ENCODE measurements around the gene LMTK3.

- TF ChIP-seq MAFK (IDR thresholded peaks at IDR 0.05; ENCODE audit: low read length), result no peak
- TF ChIP-seq YY1 (IDR thresholded peaks at IDR 0.05; ENCODE audit: borderline replicate concordance in 1 of 3, control insufficient read depth in 1 of 3, extremely low read depth in 1 of 3, insufficient read depth in 3 of 3, insufficient read length in 1 of 3, insufficient replicate concordance in 2 of 3, low read depth in 1 of 3, low read length in 2 of 3), result no peak
- TF ChIP-seq EP300 (IDR thresholded peaks at IDR 0.05; ENCODE audit: low read length), result no peak
- no peak for TF ChIP-seq CTCF (IDR thresholded peaks at IDR 0.05 in 2 of 3, conservative IDR thresholded peaks at IDR 0.05 in 1 of 3; ENCODE audit: insufficient read depth in 2 of 3, low read depth in 1 of 3, low read length in 3 of 3)
- no peak for TF ChIP-seq KLF16 (IDR thresholded peaks at IDR 0.05)
- TF ChIP-seq MAX (CRISPR knock-in tag; IDR thresholded peaks at IDR 0.05), result no peak
- TF ChIP-seq ELK3 (CRISPR knock-in tag; IDR thresholded peaks at IDR 0.05), result no peak
- no peak for TF ChIP-seq SMARCB1 (IDR thresholded peaks at IDR 0.05; ENCODE audit: insufficient read length, low read depth)
These were observed 18.6 kb upstream of the LMTK3 start for GRCh38 chr19:48530066-48530720.
